Activated CD8-positive, alpha-beta memory T cell treated with anti-CD3 and anti-CD28 coated beads, Interleukin-2, amount 50 U/mL, for 4 hours (primary cell): ENCODE data around the gene MSI2.
"Not testable (repeated sequence)": the region's sequence is repeated elsewhere in the genome, so short reads cannot be mapped to it uniquely, and the experiment has no call there.

Experiments used
- DNase-seq: peaks from one replicate; pipeline ENCODE4 v3.0.0-alpha.2; 2020

Gene MSI2

GRCh38 chr17:57609125-57609877, 353.0 kb downstream of the MSI2 start:
- no peak for DNase-seq

GRCh38 chr17:57609878-57610270, 353.6 kb downstream of the MSI2 start:
- DNase-seq: no peak

GRCh38 chr17:57612202-57613071, 356.1 kb downstream of the MSI2 start:
- no peak for DNase-seq

- DNase-seq: no peak
These were observed 358.4 kb downstream of the MSI2 start for GRCh38 chr17:57614742-57615141.

GRCh38 chr17:57615836-57616757, 359.8 kb downstream of the MSI2 start:
- no peak for DNase-seq

- no peak for DNase-seq
These were observed 360.9 kb downstream of the MSI2 start for GRCh38 chr17:57617218-57617617.

GRCh38 chr17:57619061-57619937, 363.0 kb downstream of the MSI2 start:
- no peak for DNase-seq

- DNase-seq: no peak
These were observed 364.3 kb downstream of the MSI2 start for GRCh38 chr17:57620576-57620975.

- DNase-seq: not testable (repeated sequence)
These were observed 365.5 kb downstream of the MSI2 start for GRCh38 chr17:57621791-57622190.

GRCh38 chr17:57622306-57622682, 366.0 kb downstream of the MSI2 start:
- DNase-seq: no peak

- DNase-seq: no peak
These were observed 366.5 kb downstream of the MSI2 start for GRCh38 chr17:57622683-57623433.

GRCh38 chr17:57623620-57624019, 367.3 kb downstream of the MSI2 start:
- DNase-seq: no peak

GRCh38 chr17:57624386-57624785, 368.1 kb downstream of the MSI2 start:
- DNase-seq: no peak

GRCh38 chr17:57625511-57625910, 369.2 kb downstream of the MSI2 start:
- DNase-seq: no peak

- no peak for DNase-seq
These were observed 369.6 kb downstream of the MSI2 start for GRCh38 chr17:57625957-57626356.

- no peak for DNase-seq
These were observed 370.3 kb downstream of the MSI2 start for GRCh38 chr17:57626520-57627210.

GRCh38 chr17:57627591-57627990, 371.3 kb downstream of the MSI2 start:
- no peak for DNase-seq

- no peak for DNase-seq
These were observed 372.1 kb downstream of the MSI2 start for GRCh38 chr17:57628421-57628820.

GRCh38 chr17:57629470-57629869, 373.1 kb downstream of the MSI2 start:
- no peak for DNase-seq

- no peak for DNase-seq
These were observed 373.6 kb downstream of the MSI2 start for GRCh38 chr17:57629886-57630285.

- DNase-seq: no peak
These were observed 374.4 kb downstream of the MSI2 start for GRCh38 chr17:57630736-57631135.
